CD4-positive, alpha-beta T cell treated with Interleukin-1 beta for 1 hour (primary cell): ENCODE results near the gene STX8.

Experiments used
- DNase-seq, 2 donors: peaks; one replicate each; pipeline ENCODE4 v3.0.0-alpha.2; 2020 to 2022

Gene STX8

GRCh38 chr17:9236286-9237052, 339.2 kb downstream of the STX8 start:
- DNase-seq, result no peak

- no peak for DNase-seq
Measured at GRCh38 chr17:9235346-9235745, 340.3 kb downstream of the STX8 start.

DNA sequence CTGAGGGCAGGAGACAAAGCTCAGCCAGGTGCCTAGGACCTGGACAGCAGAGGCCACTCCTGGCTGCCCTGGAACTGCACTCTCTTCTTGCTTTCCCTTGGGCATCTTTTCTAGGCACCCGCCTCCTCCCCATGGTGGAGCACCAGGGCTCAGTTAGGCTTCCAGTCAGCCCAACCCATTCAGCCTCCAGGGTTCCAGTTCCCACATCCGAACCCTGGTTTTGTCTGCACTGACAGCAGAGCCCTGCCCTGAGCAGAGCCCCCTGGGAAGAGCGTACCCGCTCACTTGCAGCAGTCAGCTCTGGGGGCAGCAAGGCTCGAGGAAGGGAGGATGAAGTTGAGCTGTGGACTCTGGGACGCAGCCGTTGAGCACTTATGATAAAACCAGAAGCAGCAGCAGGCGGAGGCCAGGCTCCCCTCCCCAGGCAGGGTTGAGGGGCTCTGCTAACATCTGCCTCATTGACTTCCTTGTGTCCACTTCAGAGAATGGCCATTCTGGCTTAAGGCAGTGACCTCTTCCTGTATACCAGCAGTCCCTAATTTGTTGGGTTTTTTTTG, 341.2 kb downstream of the STX8 start:
- DNase-seq, result no peak

DNA sequence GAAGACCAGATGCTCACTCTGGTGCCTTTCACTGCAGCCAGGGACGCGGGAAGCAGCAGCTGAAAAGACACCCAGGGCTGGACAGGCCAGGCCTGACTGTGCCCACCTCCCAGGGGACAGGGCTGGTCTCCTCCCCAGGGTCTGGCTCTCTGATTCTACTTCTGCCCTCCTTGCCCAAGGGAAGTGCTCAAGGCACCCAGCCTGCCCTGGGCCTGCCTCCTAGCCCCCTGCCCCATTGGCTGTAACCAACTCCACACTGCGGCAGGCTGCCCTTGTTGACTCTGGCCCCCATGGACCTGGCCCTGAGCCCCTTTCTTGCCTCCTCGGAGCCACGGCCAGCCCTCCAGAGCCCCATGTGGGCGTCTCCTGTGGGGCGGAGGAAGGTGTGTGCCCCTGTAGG, 341.9 kb downstream of the STX8 start:
- no peak for DNase-seq

DNA sequence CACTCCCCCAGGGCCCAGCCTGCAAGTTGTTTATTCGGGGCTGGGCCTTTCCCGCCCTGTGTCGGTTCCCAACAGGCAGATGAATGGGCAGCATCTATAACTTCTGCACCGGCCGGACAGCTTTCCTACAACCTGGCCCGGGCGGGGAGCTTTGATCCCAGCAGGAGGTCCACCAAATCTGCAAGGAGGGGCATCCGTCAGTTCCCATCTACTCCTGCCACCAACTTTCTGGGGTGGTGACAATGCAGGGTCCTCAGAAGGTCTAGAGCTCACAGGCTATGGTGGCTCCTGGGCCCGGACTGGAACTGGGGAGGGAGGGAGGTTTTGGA, 342.4 kb downstream of the STX8 start:
- DNase-seq, result no peak

- DNase-seq, result no peak
Measured at GRCh38 chr17:9232591-9233270, 342.9 kb downstream of the STX8 start.

DNA sequence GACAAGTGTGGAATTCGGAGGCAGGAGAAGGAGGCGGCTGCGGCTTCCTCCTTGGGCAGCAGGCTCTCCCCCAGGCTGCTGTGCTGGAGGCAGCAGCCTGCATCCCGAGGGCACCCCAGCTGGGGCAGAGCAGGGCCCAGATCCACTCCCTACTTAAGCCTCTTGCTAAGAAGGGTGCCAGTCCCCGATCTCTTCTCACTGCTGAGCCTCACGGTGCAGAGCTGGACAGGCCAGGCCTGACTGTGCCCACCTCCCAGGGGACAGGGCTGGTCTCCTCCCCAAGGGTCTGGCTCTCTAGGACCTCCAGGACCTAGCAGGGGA, 343.5 kb downstream of the STX8 start:
- no peak for DNase-seq

- DNase-seq, result no peak
Measured at GRCh38 chr17:9231449-9232154, 344.0 kb downstream of the STX8 start.

GRCh38 chr17:9230861-9231260, 344.8 kb downstream of the STX8 start:
- no peak for DNase-seq

DNA sequence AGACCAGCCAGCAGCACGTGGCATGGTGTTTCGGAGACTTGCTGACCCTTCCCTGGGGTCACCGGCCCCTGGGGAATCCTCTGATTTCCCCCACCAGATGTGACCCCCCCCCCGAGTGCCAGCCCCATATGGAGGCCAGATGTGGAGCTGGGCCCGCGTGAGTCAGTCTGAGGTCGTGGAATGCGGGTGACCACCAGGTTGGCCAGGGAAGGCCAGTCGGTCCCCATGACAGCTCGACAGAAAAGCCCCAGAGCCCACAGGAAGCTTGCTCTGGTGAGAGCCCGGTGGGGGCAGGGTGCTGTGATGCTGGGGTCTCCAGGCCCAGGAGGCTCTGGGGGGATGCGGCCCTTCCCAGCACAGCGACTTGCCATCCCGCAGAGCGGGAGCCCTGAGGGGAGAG, 345.3 kb downstream of the STX8 start:
- DNase-seq, result no peak

GRCh38 chr17:9229826-9230201, 345.8 kb downstream of the STX8 start:
- DNase-seq, result no peak

DNA sequence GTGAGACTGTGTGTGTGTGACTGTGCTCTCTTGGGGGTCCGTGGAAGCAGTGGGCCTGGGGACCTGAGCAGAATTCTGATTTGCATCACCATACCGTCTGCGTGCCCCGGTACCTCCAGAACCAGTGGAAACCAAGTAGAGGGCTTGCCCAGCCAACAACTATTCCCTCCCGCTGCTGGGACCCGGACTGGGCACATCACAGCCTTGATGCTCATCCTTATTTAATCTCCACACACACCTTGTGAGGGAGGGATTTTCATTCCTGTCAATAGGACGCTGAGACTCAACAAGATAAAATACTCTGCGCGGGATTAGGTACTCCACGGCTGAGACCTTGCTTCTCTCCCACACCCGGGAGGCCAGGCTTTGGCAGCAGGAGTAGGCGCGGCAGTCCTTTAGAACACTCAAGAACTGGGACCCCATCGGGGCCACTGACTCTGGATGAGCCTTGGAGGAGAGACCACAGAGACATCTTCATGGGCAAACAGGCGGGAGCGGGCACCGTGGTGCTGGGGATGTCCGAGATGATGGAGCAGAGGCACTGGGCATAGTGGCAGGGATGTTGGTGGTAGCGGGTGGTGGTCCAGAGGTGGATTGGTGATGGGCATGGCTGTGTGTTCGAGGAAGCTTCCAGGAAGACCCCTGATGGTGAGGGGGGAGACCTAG, 346.3 kb downstream of the STX8 start:
- DNase-seq, result no peak

- DNase-seq, result no peak
Measured at GRCh38 chr17:9228408-9229159, 347.0 kb downstream of the STX8 start.

DNA sequence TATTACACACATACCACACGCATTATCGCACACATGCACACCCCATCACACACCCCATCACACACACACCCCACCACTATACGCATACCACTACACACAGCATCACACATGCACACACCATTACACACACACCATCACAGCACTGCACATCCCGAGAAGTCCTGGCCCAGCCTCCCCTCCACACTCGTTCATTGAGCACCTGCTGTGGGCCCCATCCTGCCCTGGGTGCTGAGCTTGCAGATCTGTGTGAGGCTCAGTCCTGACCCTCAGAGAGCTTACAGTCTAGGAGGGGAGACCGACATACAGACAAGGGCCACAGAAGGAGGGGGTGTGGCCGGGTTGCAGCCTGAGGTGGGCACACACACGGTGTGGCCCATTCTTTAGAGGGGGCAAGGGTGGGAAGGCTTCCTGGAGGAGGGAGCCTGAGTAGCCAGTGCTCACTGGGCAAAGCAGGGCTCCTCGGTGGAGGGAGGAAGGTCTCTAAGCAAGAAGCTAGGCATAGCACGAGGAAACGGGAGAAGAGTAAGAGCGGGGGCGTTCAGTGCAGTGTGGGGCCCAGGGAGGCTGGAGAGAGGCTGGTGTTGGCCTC, 347.7 kb downstream of the STX8 start:
- no peak for DNase-seq

DNA sequence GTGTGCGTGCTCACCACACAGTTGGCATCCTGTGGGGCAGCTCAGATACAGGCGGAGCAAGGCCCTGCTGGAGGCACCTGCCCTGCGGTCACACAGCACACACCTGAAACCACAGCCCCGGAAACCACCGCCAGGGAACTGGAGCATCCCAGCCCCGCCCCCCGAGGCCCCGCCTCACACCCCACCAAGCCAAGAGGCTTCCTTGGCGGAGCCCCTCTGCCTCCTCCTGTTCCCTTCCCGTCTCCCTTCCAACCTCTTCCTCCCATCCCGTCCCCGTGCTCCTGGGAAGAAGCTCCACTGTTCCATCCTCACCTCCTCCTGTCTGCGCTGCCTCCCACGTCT, 348.9 kb downstream of the STX8 start:
- peak in 1 of 2 donors; percentile 32 for DNase-seq

DNA sequence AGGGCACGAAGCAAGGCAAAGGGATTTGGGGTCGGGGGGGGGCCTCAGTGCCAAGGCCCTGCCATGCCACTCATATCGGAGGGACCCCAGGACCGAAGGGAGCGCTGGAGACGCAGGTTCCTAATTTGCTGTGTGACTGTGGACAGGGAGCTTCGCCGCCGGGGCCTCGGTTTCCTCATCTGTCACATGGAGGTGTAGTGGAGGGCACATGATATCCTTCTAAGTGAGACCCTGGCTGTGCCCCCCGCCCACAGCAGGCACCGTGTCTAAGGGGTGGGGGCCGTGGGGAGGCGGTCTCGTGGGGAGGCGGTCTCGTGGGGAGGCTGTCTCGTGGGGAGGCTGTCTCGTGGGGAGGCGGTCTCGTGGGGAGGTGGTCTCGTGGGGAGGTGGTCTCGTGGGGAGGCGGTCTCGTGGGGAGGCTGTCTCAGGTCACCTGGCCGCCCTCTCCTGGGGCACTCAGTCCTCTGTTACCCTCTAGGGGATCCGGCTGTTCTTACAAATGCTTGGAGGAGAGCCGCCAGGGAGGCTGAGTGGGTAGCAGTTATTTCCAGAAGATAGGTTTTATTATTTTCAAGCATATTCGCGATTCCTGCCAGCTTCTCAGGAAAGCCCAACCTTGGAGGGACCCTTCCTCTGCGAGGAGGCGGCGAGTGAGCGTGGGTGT, 349.4 kb downstream of the STX8 start:
- no peak for DNase-seq

GRCh38 chr17:9225305-9226101, 350.1 kb downstream of the STX8 start:
- no peak for DNase-seq

DNA sequence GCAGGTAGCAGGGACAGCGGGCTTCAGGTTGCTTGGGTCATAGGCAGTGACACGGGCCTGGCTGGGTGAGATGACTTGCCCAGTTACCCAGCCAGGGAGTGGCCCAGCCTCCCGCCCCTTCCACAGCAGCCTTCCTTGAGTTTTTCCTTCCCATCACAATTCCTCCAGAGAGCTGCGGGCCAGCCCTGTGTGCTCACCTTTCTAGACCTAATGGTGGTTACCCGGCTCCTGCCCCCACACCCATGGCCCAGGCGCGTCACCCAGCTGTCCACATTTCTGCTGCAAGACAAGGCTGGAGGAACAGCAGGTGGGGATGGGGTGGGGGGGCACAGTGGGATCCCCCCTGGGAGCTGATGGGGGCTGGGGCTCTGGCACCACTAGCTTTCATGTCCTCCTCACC, 351.1 kb downstream of the STX8 start:
- no peak for DNase-seq

GRCh38 chr17:9223531-9223930, 352.1 kb downstream of the STX8 start:
- no peak for DNase-seq

DNA sequence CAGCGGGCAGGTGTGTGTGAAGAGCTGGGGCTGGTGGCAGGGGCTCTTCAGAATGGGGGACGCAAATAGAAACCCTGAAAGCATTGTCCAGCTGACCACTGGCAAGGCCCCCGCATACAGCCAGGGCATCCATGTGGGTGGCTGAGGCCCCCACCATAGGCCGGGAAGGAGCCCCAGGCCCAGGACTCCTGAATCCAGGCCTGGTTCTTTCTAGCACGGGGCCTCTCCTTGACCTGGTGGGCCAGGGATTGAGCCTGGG, 353.8 kb downstream of the STX8 start:
- DNase-seq, result no peak
